ENCODE results near the gene ESYT3. TPM values are rescaled to one million over a fixed set of nuclear protein-coding genes. Genes with fewer than 3 reads are reported as not detected.

Gene ESYT3
- total RNA-seq, 2 donors from 2014 or later = 1.1 to 3.2 TPM

- DNase-seq (ENCODE audit: low spot score) = no peak
- TF ChIP-seq POLR2A (IDR thresholded peaks at IDR 0.05) (no peak), POLR2AphosphoS5 (IDR thresholded peaks at IDR 0.05) (no peak), CTCF (IDR thresholded peaks at IDR 0.05) (no peak)
- Histone ChIP-seq H3K4me3 (no peak overlapping the region), H3K27me3 (replicated peaks; ENCODE audit: insufficient read depth) (no peaks in the 10 kb centered on the region), H3K4me1 (replicated peaks) (no peaks in the 10 kb centered on the region), H3K36me3 (no peaks in the 10 kb centered on the region), H3K27ac (no peak overlapping the region), H3K9me3 (no peaks in the 10 kb centered on the region)
- 95% methylated on average over 2 of the region's 2 CpGs for WGBS
- intact Hi-C loops (cut with DNase I) = no loop called here
Measured at GRCh38 chr3:138441256-138441655, 6.8 kb downstream of the ESYT3 start.

GRCh38 chr3:138441742-138442141 is 7.3 kb downstream of the ESYT3 start:
- Histone ChIP-seq H3K4me3 (no peak overlapping the region), H3K9me3 (no peaks in the 10 kb centered on the region), H3K36me3 (no peaks in the 10 kb centered on the region), H3K4me1 (replicated peaks) (no peaks in the 10 kb centered on the region), H3K27me3 (replicated peaks; ENCODE audit: insufficient read depth) (no peaks in the 10 kb centered on the region), H3K27ac (no peak overlapping the region)
- 86% methylated on average over 2 of the region's 2 CpGs for WGBS
- no peak for DNase-seq (ENCODE audit: low spot score)
- intact Hi-C loops (cut with DNase I) = no loop called here
- no peak for TF ChIP-seq POLR2A (IDR thresholded peaks at IDR 0.05)
- TF ChIP-seq CTCF (IDR thresholded peaks at IDR 0.05) = no peak
- no peak for TF ChIP-seq POLR2AphosphoS5 (IDR thresholded peaks at IDR 0.05)

- Histone ChIP-seq H3K27ac (no peak overlapping the region), H3K4me3 (no peak overlapping the region), H3K9me3 (no peaks in the 10 kb centered on the region), H3K4me1 (replicated peaks) (no peaks in the 10 kb centered on the region), H3K36me3 (no peaks in the 10 kb centered on the region), H3K27me3 (replicated peaks; ENCODE audit: insufficient read depth) (no peaks in the 10 kb centered on the region)
- intact Hi-C loops (cut with DNase I) = no loop called here
- WGBS = 92% methylated on average over 5 of the region's 5 CpGs
- DNase-seq (ENCODE audit: low spot score) = no peak
- TF ChIP-seq POLR2A (IDR thresholded peaks at IDR 0.05) (no peak), POLR2AphosphoS5 (IDR thresholded peaks at IDR 0.05) (no peak), CTCF (IDR thresholded peaks at IDR 0.05) (no peak)
Measured at GRCh38 chr3:138442433-138442832, 8.0 kb downstream of the ESYT3 start.

GRCh38 chr3:138443091-138443490 is 8.7 kb downstream of the ESYT3 start:
- Histone ChIP-seq H3K27me3 (replicated peaks; ENCODE audit: insufficient read depth) (no peaks in the 10 kb centered on the region), H3K36me3 (no peaks in the 10 kb centered on the region), H3K4me1 (replicated peaks) (no peaks in the 10 kb centered on the region), H3K4me3 (no peak overlapping the region), H3K9me3 (no peaks in the 10 kb centered on the region), H3K27ac (no peak overlapping the region)
- WGBS = 80% methylated on average over 2 of the region's 2 CpGs
- TF ChIP-seq CTCF (IDR thresholded peaks at IDR 0.05) (no peak), POLR2A (IDR thresholded peaks at IDR 0.05) (no peak), POLR2AphosphoS5 (IDR thresholded peaks at IDR 0.05) (no peak)
- intact Hi-C loops (cut with DNase I) = no loop called here
- DNase-seq (ENCODE audit: low spot score) = no peak

GRCh38 chr3:138443521-138444503 is 9.4 kb downstream of the ESYT3 start:
- intact Hi-C loops (cut with DNase I) = no loop called here
- no peak overlapping the region for H3K4me3 ChIP-seq
- 92% methylated on average over 14 of the region's 14 CpGs for WGBS
- no peaks in the 10 kb centered on the region for H3K4me1 ChIP-seq (replicated peaks)
- TF ChIP-seq POLR2A (IDR thresholded peaks at IDR 0.05) (no peak), CTCF (IDR thresholded peaks at IDR 0.05) (no peak), POLR2AphosphoS5 (IDR thresholded peaks at IDR 0.05) (no peak)
- H3K27me3 ChIP-seq (replicated peaks; ENCODE audit: insufficient read depth) = no peaks in the 10 kb centered on the region
- no peaks in the 10 kb centered on the region for H3K9me3 ChIP-seq
- H3K36me3 ChIP-seq = no peaks in the 10 kb centered on the region
- no peak for DNase-seq (ENCODE audit: low spot score)
- H3K27ac ChIP-seq = no peak overlapping the region
